Naive thymus-derived CD4-positive, alpha-beta T cell (primary cell): ENCODE data around the gene SFTPA2. TPM values are rescaled to one million over a fixed set of nuclear protein-coding genes. Genes with fewer than 3 reads are reported as not detected.
"Not testable (repeated sequence)": the region's sequence is repeated elsewhere in the genome, so short reads cannot be mapped to it uniquely, and the experiment has no call there.

ENCODE experiments used
- ATAC-seq: fragments of 150-1000 bp; cut with Tn5 transposase; 2 replicates; pipeline ENCODE4 v1.10.0; 2021; ENCODE audit warnings: mild to moderate bottlenecking, moderate library complexity
- CTCF ChIA-PET: fragments of 350-600 bp; sonication (Branson Sonifier 250); formaldehyde crosslinking; loops from one replicate; lab custom pipeline; 2021; ENCODE audit warnings: antibody characterized with exemption; lab: Charles Lee
- POLR2A ChIA-PET: fragments of 350-600 bp; sonication (Branson Sonifier 250); formaldehyde crosslinking; loops from one replicate; lab custom pipeline; 2021; ENCODE audit warnings: antibody characterized with exemption, inconsistent platforms; lab: Charles Lee
- DNase-seq, 9 donors: peaks; one replicate each; pipeline versions ENCODE4 v3.0.0 to v3.0.0-alpha.2; 2020 to 2022; ENCODE audit warnings: mixed read lengths in 1 of 9
- H3K27ac ChIP-seq: one replicate; pipeline ENCODE4 v1.7.0; 2013; ENCODE audit warnings: mild to moderate bottlenecking, low read depth, low read length, moderate library complexity
- H3K27me3 ChIP-seq, 2 donors: one replicate each; pipeline ENCODE4 v1.7.0; 2013; ENCODE audit warnings: low read length in 2 of 2, mild to moderate bottlenecking in 2 of 2, moderate library complexity in 2 of 2; ENCODE audit not compliant: control insufficient read depth in 2 of 2, insufficient read depth in 2 of 2
- H3K36me3 ChIP-seq, 3 experiments: 1 replicate in 2 of 3; 2 replicates in 1 of 3; pipeline ENCODE4 v1.7.0; 2013; ENCODE audit warnings: low read length in 3 of 3, mild to moderate bottlenecking in 3 of 3, moderate library complexity in 1 of 3; ENCODE audit not compliant: insufficient read depth in 3 of 3, control insufficient read depth in 2 of 3
- H3K4me1 ChIP-seq, 2 donors: one replicate each; pipeline ENCODE4 v1.7.0; 2013; ENCODE audit warnings: low read length in 2 of 2, mild to moderate bottlenecking in 2 of 2, moderate library complexity in 1 of 2; ENCODE audit not compliant: control insufficient read depth in 2 of 2, insufficient read depth in 2 of 2
- H3K4me3 ChIP-seq: 2 replicates; pipeline ENCODE4 v1.7.0; 2013; ENCODE audit warnings: mild to moderate bottlenecking, low read length
- H3K9me3 ChIP-seq, 3 experiments: 1 replicate in 2 of 3; 2 replicates in 1 of 3; pipeline ENCODE4 v1.7.0; 2013; ENCODE audit warnings: low read length in 3 of 3; ENCODE audit not compliant: control insufficient read depth in 2 of 3
- H3K27ac Mint-ChIP-seq, 9 donors: one replicate each; pipeline ENCODE4 v1.8.0; 2020 to 2022; ENCODE audit warnings: mixed read lengths in 9 of 9, mild to moderate bottlenecking in 8 of 9, moderate library complexity in 5 of 9, inconsistent platforms in 2 of 9
- H3K27me3 Mint-ChIP-seq, 5 donors: one replicate each; pipeline ENCODE4 v1.8.0; 2021 to 2022; ENCODE audit warnings: mixed read lengths in 5 of 5, mild to moderate bottlenecking in 1 of 5
- H3K36me3 Mint-ChIP-seq, 5 donors: one replicate each; pipeline ENCODE4 v1.8.0; 2020 to 2022; ENCODE audit warnings: mixed read lengths in 5 of 5, mild to moderate bottlenecking in 3 of 5, inconsistent platforms in 1 of 5
- H3K4me1 Mint-ChIP-seq, 7 donors: one replicate each; pipeline ENCODE4 v1.8.0; 2020 to 2022; ENCODE audit warnings: mixed read lengths in 7 of 7, mild to moderate bottlenecking in 3 of 7, inconsistent platforms in 1 of 7
- H3K4me3 Mint-ChIP-seq, 10 donors: one replicate each; pipeline ENCODE4 v1.8.0; 2020 to 2022; ENCODE audit warnings: mild to moderate bottlenecking in 10 of 10, mixed read lengths in 10 of 10, moderate library complexity in 6 of 10, inconsistent platforms in 2 of 10
- H3K9me3 Mint-ChIP-seq, 11 donors: one replicate each; pipeline ENCODE4 v1.8.0; 2020 to 2022; ENCODE audit warnings: mixed read lengths in 11 of 11, mild to moderate bottlenecking in 4 of 11, inconsistent platforms in 1 of 11, moderate library complexity in 1 of 11
- intact Hi-C, 2 donors: fragments of 100-400 bp; cut with micrococcal nuclease; formaldehyde crosslinking; loops; one replicate each; pipeline ENCODE4 v1.15.1; 2023
- polyA plus RNA-seq, 2 donors: library from polyadenylated mRNA; unstranded; fragments of 300-500 nt; fragmentation: Illumina TruSeq; gene quantifications; one replicate each; pipeline ENCODE4 v1.2.3, GENCODE V29; 2021
- total RNA-seq, 6 experiments: library from RNA in 5 of 6; stranded (reverse) in 5 of 6; gene quantifications; 1 replicate in 5 of 6; 2 replicates in 1 of 6; pipeline ENCODE4 v1.2.3 and lab custom pipeline; 2021 to 2026

The SFTPA2 gene
- total and polyA plus RNA-seq, 7 experiments from 2014 or later, result not detected

- ChIA-PET POLR2A (no interaction called here), CTCF (no interaction called here)
- Histone ChIP-seq H3K4me1 (no peaks in the 10 kb centered on the region), H3K9me3 (no peaks in the 10 kb centered on the region), H3K4me3 (no peak overlapping the region), H3K36me3 (no peaks in the 10 kb centered on the region), H3K27me3 (no peaks in the 10 kb centered on the region), H3K27ac (no peak overlapping the region)
- Mint-ChIP-seq H3K4me3 (no peak overlapping the region), H3K36me3 (peaks cover 0 to 2% (median 0%) of the 10 kb centered on the region in 5 donors), H3K9me3 (peaks cover 0 to 6% (median 0%) of the 10 kb centered on the region in 11 donors), H3K27me3 (peaks cover 0 to 34% (median 10%) of the 10 kb centered on the region in 5 donors), H3K27ac (no peak overlapping the region), H3K4me1 (peaks cover 0 to 9% (median 0%) of the 10 kb centered on the region in 7 donors)
- ATAC-seq (no peak), DNase-seq (no peak)
- intact Hi-C loops, result no loop called here
These were observed 23.3 kb upstream of the SFTPA2 start for GRCh38 chr10:79583488-79584024.

DNA sequence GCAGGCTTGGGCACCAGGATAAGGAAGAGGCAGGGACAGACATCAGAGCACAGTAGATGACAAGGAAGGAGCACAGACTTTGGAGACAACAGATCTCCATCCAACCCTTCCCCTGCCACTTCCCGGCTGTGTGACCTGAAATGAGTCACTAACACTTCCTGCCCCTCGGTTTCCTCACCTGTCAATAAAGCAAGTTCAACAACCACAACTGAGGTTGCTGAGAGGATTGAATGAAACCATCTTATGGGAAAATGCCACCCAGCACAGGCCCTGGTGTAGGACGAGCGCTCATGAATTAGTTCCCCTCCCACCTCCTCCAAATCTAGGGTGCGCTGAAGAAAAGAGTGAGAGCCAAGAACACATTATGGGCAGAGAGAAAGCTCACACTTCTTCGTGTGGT, 22.7 kb upstream of the SFTPA2 start:
- CTCF ChIA-PET, H3K27ac Mint-ChIP-seq, H3K27me3 ChIP-seq, H3K4me3 ChIP-seq, H3K27ac ChIP-seq, ATAC-seq, H3K9me3 ChIP-seq, POLR2A ChIA-PET, H3K36me3 ChIP-seq, H3K9me3 Mint-ChIP-seq, intact Hi-C loops, H3K4me1 ChIP-seq, H3K4me1 Mint-ChIP-seq, DNase-seq, H3K4me3 Mint-ChIP-seq, H3K36me3 Mint-ChIP-seq: not testable (repeated sequence)
- H3K27me3 Mint-ChIP-seq, result peaks cover 0 to 33% (median 10%) of the 10 kb centered on the region in 5 donors

DNA sequence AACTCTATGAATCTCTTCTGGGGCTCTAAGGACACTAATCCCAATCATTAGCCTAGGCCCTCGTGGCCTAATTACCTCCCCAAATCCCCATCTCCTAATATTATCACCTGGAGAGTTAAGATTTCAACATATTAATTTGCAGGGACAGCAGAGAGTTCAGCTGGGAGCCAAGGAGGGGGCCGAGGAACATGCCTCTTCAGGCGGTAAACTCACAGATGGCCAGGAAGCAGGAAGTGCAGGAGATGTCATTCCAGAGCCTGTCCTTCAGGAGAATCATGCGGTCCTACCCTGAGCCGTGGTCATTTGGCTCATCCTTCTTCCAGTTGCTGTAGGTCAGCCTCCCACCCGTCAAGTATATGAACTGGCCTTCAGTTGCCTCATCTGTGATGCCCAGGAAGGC, 21.9 kb upstream of the SFTPA2 start:
- CTCF ChIA-PET, result no interaction called here
- H3K27ac Mint-ChIP-seq, result no peak overlapping the region
- POLR2A ChIA-PET, result no interaction called here
- intact Hi-C loops, result no loop called here
- H3K36me3 Mint-ChIP-seq, result peaks cover 0 to 2% (median 0%) of the 10 kb centered on the region in 5 donors
- Histone ChIP-seq H3K4me3 (no peak overlapping the region), H3K36me3 (no peaks in the 10 kb centered on the region), H3K4me1 (no peaks in the 10 kb centered on the region), H3K27me3 (no peaks in the 10 kb centered on the region), H3K9me3 (no peaks in the 10 kb centered on the region), H3K27ac (no peak overlapping the region)
- peaks cover 0 to 6% (median 0%) of the 10 kb centered on the region in 11 donors for H3K9me3 Mint-ChIP-seq
- peaks cover 3 to 35% (median 10%) of the 10 kb centered on the region in 5 donors for H3K27me3 Mint-ChIP-seq
- H3K4me1 Mint-ChIP-seq, result peaks cover 0 to 9% (median 0%) of the 10 kb centered on the region in 7 donors
- DNase-seq, result no peak
- H3K4me3 Mint-ChIP-seq, result no peak overlapping the region
- ATAC-seq, result no peak

DNA sequence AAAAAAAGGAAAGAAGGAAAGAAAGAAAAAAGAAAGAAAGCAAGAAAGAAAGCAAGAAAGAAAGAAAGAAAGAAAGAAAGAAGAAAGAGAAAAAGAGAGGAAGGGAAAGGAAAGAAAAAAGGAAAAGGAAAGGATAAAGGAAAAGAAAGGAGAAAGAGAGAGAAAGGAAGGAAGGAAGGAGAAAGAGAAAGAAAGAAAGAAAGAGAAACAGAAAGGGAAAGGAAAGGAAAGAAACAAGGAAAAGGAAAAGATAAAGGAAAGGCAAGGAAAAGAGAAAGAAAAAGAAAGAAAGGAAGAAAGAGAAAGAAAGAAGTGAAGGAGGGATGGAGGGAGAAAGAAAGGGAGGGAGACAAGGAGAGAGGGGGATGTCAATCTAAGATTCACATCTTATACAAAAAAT, 20.8 kb upstream of the SFTPA2 start:
- DNase-seq (no peak), ATAC-seq (no peak)
- peaks cover 0 to 2% (median 0%) of the 10 kb centered on the region in 5 donors for H3K36me3 Mint-ChIP-seq
- H3K4me1 Mint-ChIP-seq, result peaks cover 0 to 9% (median 0%) of the 10 kb centered on the region in 7 donors
- no peak overlapping the region for H3K27ac ChIP-seq
- no peak overlapping the region for H3K4me3 ChIP-seq
- peaks cover 0 to 34% (median 5%) of the 10 kb centered on the region in 5 donors for H3K27me3 Mint-ChIP-seq
- CTCF ChIA-PET, result no interaction called here
- H3K27me3 ChIP-seq, result no peaks in the 10 kb centered on the region
- no peaks in the 10 kb centered on the region for H3K9me3 ChIP-seq
- intact Hi-C loops, result no loop called here
- H3K27ac Mint-ChIP-seq, result no peak overlapping the region
- POLR2A ChIA-PET, result no interaction called here
- peaks cover 0 to 6% (median 0%) of the 10 kb centered on the region in 11 donors for H3K9me3 Mint-ChIP-seq
- no peak overlapping the region for H3K4me3 Mint-ChIP-seq
- H3K36me3 ChIP-seq, result no peaks in the 10 kb centered on the region
- H3K4me1 ChIP-seq, result no peaks in the 10 kb centered on the region

DNA sequence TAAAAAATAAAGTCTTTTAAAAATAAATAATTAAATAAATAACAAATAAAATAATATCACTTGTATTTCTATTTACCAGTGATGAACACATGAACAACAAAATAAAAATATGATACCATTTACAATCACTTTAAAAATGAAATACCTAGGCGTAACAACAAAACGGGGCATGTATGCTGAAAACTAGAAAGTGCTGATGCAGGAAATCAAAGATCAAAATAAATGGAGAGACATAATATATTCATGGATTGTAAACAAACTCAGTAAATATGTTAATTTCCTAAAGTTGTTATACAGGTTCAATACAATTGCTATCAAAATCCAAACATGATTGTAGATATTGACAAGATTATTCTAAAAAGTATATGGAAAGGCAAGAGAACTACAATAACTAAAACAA, 19.2 kb upstream of the SFTPA2 start:
- Histone ChIP-seq H3K27ac (no peak overlapping the region), H3K4me3 (no peak overlapping the region), H3K9me3 (no peaks in the 10 kb centered on the region), H3K4me1 (no peaks in the 10 kb centered on the region), H3K36me3 (no peaks in the 10 kb centered on the region), H3K27me3 (no peaks in the 10 kb centered on the region)
- POLR2A ChIA-PET, result no interaction called here
- Mint-ChIP-seq H3K9me3 (peaks cover 0 to 8% (median 4%) of the 10 kb centered on the region in 11 donors), H3K4me1 (peaks cover 0 to 9% (median 0%) of the 10 kb centered on the region in 7 donors), H3K27ac (no peak overlapping the region), H3K27me3 (peaks cover 3 to 44% (median 7%) of the 10 kb centered on the region in 5 donors), H3K36me3 (peaks cover 0 to 2% (median 0%) of the 10 kb centered on the region in 5 donors), H3K4me3 (no peak overlapping the region)
- no peak for DNase-seq
- CTCF ChIA-PET, result no interaction called here
- intact Hi-C loops, result no loop called here
- no peak for ATAC-seq

GRCh38 chr10:79570624-79571023, 10.4 kb upstream of the SFTPA2 start:
- DNase-seq, H3K4me1 Mint-ChIP-seq, H3K27ac ChIP-seq, H3K36me3 Mint-ChIP-seq, ATAC-seq, H3K9me3 ChIP-seq, intact Hi-C loops, H3K4me3 Mint-ChIP-seq, CTCF ChIA-PET, H3K36me3 ChIP-seq, H3K4me3 ChIP-seq, H3K4me1 ChIP-seq, H3K27ac Mint-ChIP-seq, POLR2A ChIA-PET, H3K27me3 ChIP-seq: not testable (repeated sequence)
- Mint-ChIP-seq H3K27me3 (peaks cover 49 to 73% (median 65%) of the 10 kb centered on the region in 5 donors), H3K9me3 (peaks cover 0 to 38% (median 12%) of the 10 kb centered on the region in 11 donors)

- Histone ChIP-seq H3K4me3 (no peak overlapping the region), H3K4me1 (no peaks in the 10 kb centered on the region), H3K36me3 (no peaks in the 10 kb centered on the region), H3K9me3 (no peaks in the 10 kb centered on the region), H3K27ac (no peak overlapping the region), H3K27me3 (no peaks in the 10 kb centered on the region)
- ChIA-PET CTCF (no interaction called here), POLR2A (no interaction called here)
- Mint-ChIP-seq H3K9me3 (peaks cover 0 to 1% (median 0%) of the 10 kb centered on the region in 11 donors), H3K36me3 (peaks cover 0 to 4% (median 0%) of the 10 kb centered on the region in 5 donors), H3K27ac (no peak overlapping the region), H3K27me3 (peaks cover 22 to 34% (median 31%) of the 10 kb centered on the region in 5 donors), H3K4me3 (no peak overlapping the region), H3K4me1 (peaks cover 0 to 9% (median 7%) of the 10 kb centered on the region in 7 donors)
- intact Hi-C loops, result no loop called here
- ATAC-seq, result no peak
- no peak for DNase-seq
These were observed 3.2 kb upstream of the SFTPA2 start for GRCh38 chr10:79563426-79563825.
